Loucy (cell line): ENCODE results near the gene HOXD11.

ENCODE experiments used
- H2AFZ ChIP-seq: fragments of 200-600 bp; sonication (generic); 2 replicates; pipeline ENCODE4 v1.6.0; 2016; ENCODE audit warnings: antibody characterized with exemption, mild to moderate bottlenecking, low read length, moderate library complexity
- H3F3A ChIP-seq: fragments of 200-600 bp; 2 replicates; pipeline ENCODE4 v1.6.0; 2016; ENCODE audit warnings: antibody characterized with exemption, low read depth, mild to moderate bottlenecking
- H3K27me3 ChIP-seq: fragments of 200-600 bp; sonication (generic); 2 replicates; pipeline ENCODE4 v1.6.1; 2014; ENCODE audit warnings: low read length, mild to moderate bottlenecking; ENCODE audit not compliant: insufficient read depth, poor library complexity, severe bottlenecking
- H3K36me3 ChIP-seq: fragments of 200-600 bp; sonication (generic); 2 replicates; pipeline ENCODE4 v1.6.1; 2016; ENCODE audit warnings: low read length; ENCODE audit not compliant: insufficient read depth
- H3K4me1 ChIP-seq: fragments of 200-600 bp; sonication (generic); 2 replicates; pipeline ENCODE4 v1.5.1; 2014; ENCODE audit warnings: low read length, mild to moderate bottlenecking; ENCODE audit not compliant: insufficient read depth, poor library complexity, severe bottlenecking
- H3K4me2 ChIP-seq: fragments of 200-600 bp; sonication (generic); 2 replicates; pipeline ENCODE4 v1.6.0; 2014; ENCODE audit warnings: antibody characterized with exemption, low read length, low read depth, mild to moderate bottlenecking; ENCODE audit not compliant: poor library complexity, severe bottlenecking
- H3K4me3 ChIP-seq: fragments of 200-600 bp; sonication (generic); 2 replicates; pipeline ENCODE4 v1.5.1; 2014; ENCODE audit warnings: low read length, mild to moderate bottlenecking, mixed read lengths; ENCODE audit not compliant: poor library complexity, severe bottlenecking
- H3K79me2 ChIP-seq: fragments of 200-600 bp; sonication (generic); 2 replicates; pipeline ENCODE4 v1.6.1; 2014; ENCODE audit warnings: low read length; ENCODE audit not compliant: insufficient read depth
- H3K9ac ChIP-seq: fragments of 200-600 bp; sonication (generic); 2 replicates; pipeline ENCODE4 v1.6.0; 2014; ENCODE audit warnings: mild to moderate bottlenecking, low read depth, low read length, moderate library complexity; ENCODE audit not compliant: poor library complexity, severe bottlenecking
- H3K9me2 ChIP-seq: fragments of 200-600 bp; sonication (generic); replicated peaks from 2 replicates; pipeline ENCODE4 v1.6.1; 2016; ENCODE audit warnings: low read depth, low read length, mixed read lengths
- H3K9me3 ChIP-seq: fragments of 200-600 bp; sonication (generic); 2 replicates; pipeline ENCODE4 v1.6.1; 2014; ENCODE audit warnings: mild to moderate bottlenecking, antibody characterized with exemption, low read length, low read depth; ENCODE audit not compliant: insufficient read depth
- H4K20me1 ChIP-seq: fragments of 200-600 bp; sonication (generic); 2 replicates; pipeline ENCODE4 v1.6.0; 2014; ENCODE audit warnings: antibody characterized with exemption, low read length, mild to moderate bottlenecking; ENCODE audit not compliant: insufficient read depth, poor library complexity, severe bottlenecking
- CTCF ChIP-seq: fragments of 200-600 bp; sonication (generic); conservative IDR thresholded peaks from 2 replicates; pipeline ENCODE4 v1.5.1; 2014; ENCODE audit warnings: mild to moderate bottlenecking, antibody characterized with exemption, low read length
- EZH2phosphoT487 ChIP-seq: fragments of 200-600 bp; IDR thresholded peaks from 2 replicates; pipeline ENCODE4 v1.6.1; 2018; ENCODE audit warnings: antibody characterized with exemption, mild to moderate bottlenecking, moderate library complexity, borderline replicate concordance

The HOXD11 gene

GRCh38 chr2:176120364-176121189 is 13.5 kb downstream of the HOXD11 start:
- H3K9ac ChIP-seq: no peak overlapping the region
- no peaks in the 10 kb centered on the region for H3K9me3 ChIP-seq

GRCh38 chr2:176121190-176122051 is 14.3 kb downstream of the HOXD11 start:
- Histone ChIP-seq H2AFZ (no peak overlapping the region), H3K9me3 (no peaks in the 10 kb centered on the region), H3K9me2 (no peaks in the 10 kb centered on the region), H3K4me3 (no peak overlapping the region), H3K79me2 (no peaks in the 10 kb centered on the region), H3K36me3 (no peaks in the 10 kb centered on the region), H3K4me1 (no peaks in the 10 kb centered on the region), H3K4me2 (no peak overlapping the region), H3K27me3 (peaks cover 34% of the 10 kb centered on the region), H4K20me1 (no peaks in the 10 kb centered on the region), H3F3A (no peaks in the 10 kb centered on the region), H3K9ac (no peak overlapping the region)
- TF ChIP-seq EZH2phosphoT487: no peak
- TF ChIP-seq CTCF: no peak

More at GRCh38 chr2:176120364-176121189, 13.5 kb downstream of the HOXD11 start:
- no peaks in the 10 kb centered on the region for H3F3A ChIP-seq
- peaks cover 4% of the 10 kb centered on the region for H3K4me1 ChIP-seq
- no peaks in the 10 kb centered on the region for H3K9me2 ChIP-seq
- peaks cover 42% of the 10 kb centered on the region for H3K27me3 ChIP-seq
- H3K79me2 ChIP-seq: no peaks in the 10 kb centered on the region
- H3K4me3 ChIP-seq: no peak overlapping the region
- no peaks in the 10 kb centered on the region for H3K36me3 ChIP-seq
- no peak for TF ChIP-seq EZH2phosphoT487
- no peak for TF ChIP-seq CTCF
- no peak overlapping the region for H2AFZ ChIP-seq
- no peak overlapping the region for H3K4me2 ChIP-seq
- H4K20me1 ChIP-seq: no peaks in the 10 kb centered on the region

GRCh38 chr2:176122052-176122682 is 15.1 kb downstream of the HOXD11 start:
- no peaks in the 10 kb centered on the region for H3K9me2 ChIP-seq
- no peak overlapping the region for H3K9ac ChIP-seq
- H4K20me1 ChIP-seq: no peaks in the 10 kb centered on the region

More at GRCh38 chr2:176122052-176122682, 15.1 kb downstream of the HOXD11 start:
- no peak overlapping the region for H2AFZ ChIP-seq
- H3K79me2 ChIP-seq: no peaks in the 10 kb centered on the region
- H3K9me3 ChIP-seq: no peaks in the 10 kb centered on the region
- no peak overlapping the region for H3K4me3 ChIP-seq
- no peaks in the 10 kb centered on the region for H3K4me1 ChIP-seq
- H3K4me2 ChIP-seq: no peak overlapping the region
- no peaks in the 10 kb centered on the region for H3K36me3 ChIP-seq
- no peaks in the 10 kb centered on the region for H3F3A ChIP-seq
- no peak for TF ChIP-seq CTCF
- TF ChIP-seq EZH2phosphoT487: no peak
- peaks cover 27% of the 10 kb centered on the region for H3K27me3 ChIP-seq
